ENCODE data around the gene ARMC3. TPM values are rescaled to one million over a fixed set of nuclear protein-coding genes. Genes with fewer than 3 reads are reported as not detected.
A peak's percentile ranks its signal among the peaks of the same experiment; 100 is the strongest.
"Not testable (repeated sequence)": the region's sequence is repeated elsewhere in the genome, so short reads cannot be mapped to it uniquely, and the experiment has no call there.

ARMC3 gene
- total RNA-seq, 1 donor from 2014 or later: 1.1 TPM

DNA sequence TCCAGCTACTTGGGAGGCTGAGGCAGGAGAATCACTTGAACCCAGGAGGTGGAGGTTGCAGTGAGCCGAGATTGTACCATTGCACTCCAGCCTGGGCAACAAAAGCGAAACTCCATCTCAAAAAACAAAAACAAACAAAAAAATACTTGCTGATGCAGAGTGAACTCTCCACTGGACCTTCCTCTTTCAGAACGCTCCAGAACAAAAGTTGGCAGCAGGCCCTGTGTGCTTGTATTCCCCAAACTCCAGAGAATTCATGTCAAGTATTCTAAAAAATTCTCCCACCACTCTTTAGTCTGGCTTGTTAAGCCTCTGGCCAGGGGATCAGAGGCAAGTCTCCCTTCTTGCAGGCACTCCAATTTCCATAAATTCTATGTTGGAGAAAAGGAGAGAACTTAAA, 144.7 kb downstream of the ARMC3 start:
- not testable (repeated sequence) for DNase-seq (ENCODE audit: low read depth)

DNA sequence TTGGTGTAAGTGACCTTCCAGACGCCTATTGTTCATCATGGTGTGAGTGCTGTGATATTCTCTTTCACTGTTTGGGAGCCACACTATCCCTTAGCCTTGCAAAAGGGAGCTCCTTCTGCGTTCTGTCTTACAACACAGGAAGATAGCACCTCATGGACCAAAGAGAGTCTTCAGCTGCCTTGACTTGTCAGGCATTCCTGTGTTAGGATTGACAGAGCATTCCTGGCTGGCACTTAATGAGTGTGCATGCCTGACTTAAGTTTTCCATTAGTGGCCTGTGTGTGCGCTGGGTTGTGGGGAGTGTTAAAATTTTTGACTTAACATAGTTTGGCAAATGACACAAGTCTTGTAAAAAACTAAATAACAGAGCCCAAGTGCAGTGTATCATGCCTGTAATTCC, 145.7 kb downstream of the ARMC3 start:
- no peak for DNase-seq (ENCODE audit: low read depth)

DNA sequence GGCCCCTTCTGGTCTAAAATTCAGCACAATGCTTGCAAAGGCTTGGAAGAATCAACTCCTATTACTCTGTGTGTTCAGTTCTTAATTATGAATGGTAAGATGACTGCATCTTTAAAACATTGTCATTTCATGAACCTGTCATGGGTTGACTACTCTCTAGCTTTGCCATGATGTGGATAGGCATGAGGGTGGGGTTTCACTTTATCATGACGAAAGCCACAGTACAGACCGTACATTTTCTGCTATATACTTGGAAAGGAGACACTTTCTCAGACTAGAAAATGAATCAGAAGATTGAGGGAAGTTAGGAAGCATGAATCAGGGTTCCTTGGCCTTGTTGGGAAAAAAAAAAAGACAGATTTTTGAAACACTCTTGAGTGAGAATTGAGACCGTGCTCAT, 147.8 kb downstream of the ARMC3 start:
- no peak for DNase-seq (ENCODE audit: low read depth)

DNA sequence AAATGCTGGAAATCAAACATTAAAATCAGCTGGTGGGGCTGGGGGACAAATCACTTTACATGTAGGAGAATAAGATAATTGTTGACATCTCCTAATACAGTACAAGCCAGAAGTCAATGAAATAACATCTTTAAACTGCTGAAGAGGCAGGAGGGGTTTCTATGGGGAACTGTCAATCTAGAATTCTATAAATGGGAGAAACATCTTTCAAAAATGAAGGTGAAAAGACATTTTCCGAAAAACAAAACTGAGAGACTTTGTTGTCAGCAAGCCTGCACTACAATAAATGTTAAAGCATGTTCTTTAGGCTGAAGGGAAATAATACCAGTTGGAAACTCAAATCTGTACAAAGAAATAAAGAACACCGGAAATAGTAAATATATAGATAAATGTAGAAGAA, 150.3 kb downstream of the ARMC3 start:
- DNase-seq (ENCODE audit: low read depth): no peak

DNA sequence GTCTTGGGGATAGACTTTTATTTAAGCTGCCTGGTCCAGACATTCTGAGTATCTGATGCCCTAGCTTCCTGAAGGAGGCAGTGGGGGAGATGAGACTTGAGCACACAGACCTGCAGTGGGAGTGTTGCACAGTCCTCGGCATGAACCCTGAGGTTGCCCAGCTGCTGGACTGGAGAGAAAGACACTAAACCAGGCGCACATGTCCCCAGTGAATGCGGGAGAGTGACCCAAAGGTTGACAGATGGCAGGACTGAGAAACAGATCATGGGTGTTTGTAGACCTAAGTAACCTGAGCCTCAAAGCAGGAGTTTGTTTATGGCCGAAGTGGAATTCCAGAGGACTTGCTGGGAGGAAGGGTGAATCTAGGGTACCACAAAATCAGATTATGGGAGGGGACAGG, 151.8 kb downstream of the ARMC3 start:
- no peak for DNase-seq (ENCODE audit: low read depth)

DNA sequence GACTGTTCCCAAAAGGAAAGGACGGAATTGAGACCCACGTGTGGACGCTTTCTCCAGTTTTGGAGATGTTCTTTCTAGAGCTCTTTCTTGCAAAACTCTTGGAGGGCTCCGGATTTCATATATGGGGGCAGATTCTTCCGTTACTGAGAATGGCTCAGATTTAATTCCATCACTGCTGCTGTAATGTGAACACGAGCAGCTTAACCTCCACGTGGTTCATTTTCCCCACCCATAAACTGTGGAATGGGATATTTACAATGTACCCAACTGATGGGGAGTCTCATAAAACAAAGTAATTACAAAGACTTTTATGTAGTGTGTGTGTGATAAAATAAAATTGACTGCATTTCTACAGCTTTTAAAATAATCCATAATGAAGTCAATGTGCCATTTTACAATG, 152.4 kb downstream of the ARMC3 start:
- DNase-seq (ENCODE audit: low read depth): no peak

DNA sequence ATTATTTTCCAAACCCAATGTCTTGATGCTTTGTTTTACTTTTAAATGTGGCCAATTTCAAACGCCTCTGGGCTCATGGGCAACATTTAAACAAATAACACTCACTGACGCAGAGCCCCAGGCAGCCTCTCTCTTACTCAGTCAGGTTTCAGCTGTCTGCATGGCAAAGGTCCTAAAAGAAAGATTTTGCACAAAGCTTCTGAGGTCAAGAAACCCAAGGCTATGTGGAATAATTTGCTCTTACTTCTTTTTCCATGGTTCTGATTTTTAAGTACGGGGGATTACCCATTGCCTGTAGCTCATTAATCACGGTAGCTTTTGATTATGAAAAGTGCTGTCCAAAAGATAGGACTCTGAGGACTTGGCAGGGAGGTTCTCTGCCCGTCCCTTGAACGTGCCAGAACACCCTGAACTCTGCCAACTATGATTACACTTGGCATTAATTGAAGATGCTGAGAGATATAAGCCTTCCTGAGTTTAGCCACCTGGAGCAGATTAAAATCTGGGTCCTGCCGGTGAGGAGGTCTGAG, 153.4 kb downstream of the ARMC3 start:
- DNase-seq (ENCODE audit: low read depth): peak; percentile 13

DNA sequence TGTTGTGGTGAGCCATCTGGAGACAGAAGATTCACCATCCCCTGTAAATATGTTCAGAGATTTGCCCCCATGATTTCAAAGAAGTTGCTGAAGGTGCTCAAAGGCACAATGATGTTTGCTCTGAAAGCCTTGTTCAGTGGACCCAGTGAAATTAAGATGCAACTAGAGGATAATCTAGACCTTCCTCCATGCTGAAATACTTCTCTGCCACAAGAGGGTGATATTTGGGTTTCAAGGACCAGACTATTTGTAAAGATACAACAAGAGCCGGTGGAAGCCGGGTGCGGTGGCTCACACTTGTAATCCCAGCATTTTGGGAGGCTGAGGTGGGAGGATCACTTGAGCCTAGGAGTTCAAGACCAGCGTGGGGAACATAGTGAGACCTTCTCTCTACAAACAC, 154.0 kb downstream of the ARMC3 start:
- DNase-seq (ENCODE audit: low read depth): peak; percentile 9

Other genes starting within 250 kb of the ARMC3 start
- 24.1 and 42.5 TPM in 2 replicates for gene PIP4K2A, start 213.5 kb upstream of the ARMC3 start, total RNA-seq
- 9.2 and 10.0 TPM in 2 replicates for gene MSRB2, start 167.5 kb downstream of the ARMC3 start, total RNA-seq